ENCODE measurements around the gene SP2. TPM values are rescaled to one million over a fixed set of nuclear protein-coding genes. Genes with fewer than 3 reads are reported as not detected.

SP2 gene
- polyA plus RNA-seq, 1 donor (not counting 4 experiments of a cell fraction or from before 2014, with no cell fraction given): 2.1 TPM

DNA sequence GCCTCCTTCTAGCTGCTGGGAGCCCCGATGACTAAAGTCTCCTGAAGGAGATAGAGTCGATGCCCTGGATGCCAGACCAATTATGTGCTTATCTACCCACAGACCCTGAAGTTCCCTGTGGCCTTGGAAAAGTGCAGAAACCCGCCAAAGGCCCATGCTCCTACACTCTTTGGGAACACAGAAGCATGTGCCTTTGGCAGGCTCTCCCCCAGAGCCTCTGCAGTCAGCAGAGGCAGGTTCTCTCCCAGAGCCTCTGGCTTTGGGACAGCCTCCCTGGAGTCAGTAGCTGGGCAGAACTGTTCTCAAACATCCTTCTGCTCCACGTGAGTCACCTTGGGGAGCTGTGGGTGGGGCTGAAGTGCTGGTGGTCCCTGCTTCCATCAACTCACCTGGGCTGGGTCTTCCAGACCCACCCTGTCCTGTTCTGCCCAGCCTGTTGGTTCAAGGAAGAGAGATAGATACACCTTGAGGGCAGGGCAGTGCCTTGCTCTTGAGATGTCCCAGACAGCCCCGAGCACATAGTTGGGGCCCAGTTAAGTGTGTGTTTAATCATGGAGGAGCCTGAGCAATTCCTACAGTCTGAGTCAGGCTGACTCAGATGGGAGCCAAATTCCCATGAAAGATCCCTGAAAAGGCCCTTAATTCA is 71.7 kb downstream of the SP2 start:
- Histone ChIP-seq H3K9ac (ENCODE audit: control insufficient read depth, extremely low read depth, insufficient read depth, low read length) (no peak overlapping the region), H3K4me3 (ENCODE audit: control insufficient read depth in 2 of 3, extremely low read depth in 1 of 3, insufficient read depth in 2 of 3, low read depth in 1 of 3, low read length in 3 of 3) (no peak overlapping the region), H3K27me3 (ENCODE audit: control insufficient read depth, extremely low read depth, insufficient read depth, low read length) (no peaks in the 10 kb centered on the region), H3K79me2 (ENCODE audit: control insufficient read depth, insufficient read depth, low read length) (peaks cover 10% of the 10 kb centered on the region), H3K36me3 (ENCODE audit: control insufficient read depth in 2 of 2, extremely low read depth in 1 of 2, insufficient read depth in 2 of 2, low read length in 2 of 2) (no peaks in the 10 kb centered on the region), H3K9me1 (ENCODE audit: control insufficient read depth, extremely low read depth, insufficient read depth, low read length) (no peaks in the 10 kb centered on the region), H3K4me2 (ENCODE audit: control insufficient read depth, extremely low read depth, insufficient read depth, low read depth, low read length) (peak overlapping the region; percentile 33), H3K4me1 (ENCODE audit: control insufficient read depth, extremely low read depth, insufficient read depth, low read length) (peaks cover 27% of the 10 kb centered on the region), H3K9me3 (ENCODE audit: control insufficient read depth, low read depth, low read length) (no peaks in the 10 kb centered on the region), H3K27ac (ENCODE audit: control insufficient read depth, insufficient read depth, low read length) (peak overlapping the region; percentile 50), H4K20me1 (ENCODE audit: control insufficient read depth, extremely low read depth, insufficient read depth, low read length) (no peaks in the 10 kb centered on the region), H2AFZ (ENCODE audit: control insufficient read depth, low read length) (peak overlapping the region; percentile 6)
- FAIRE-seq: peak; percentile 90
- dilution Hi-C loops (cut with MboI; ENCODE audit: extremely low pct_ligation_motif_present, low sequenced_read_pairs): no loop called here
- DNase-seq (ENCODE audit: low read depth, low spot score): peak; percentile 98
- TF ChIP-seq, protein P1, sequence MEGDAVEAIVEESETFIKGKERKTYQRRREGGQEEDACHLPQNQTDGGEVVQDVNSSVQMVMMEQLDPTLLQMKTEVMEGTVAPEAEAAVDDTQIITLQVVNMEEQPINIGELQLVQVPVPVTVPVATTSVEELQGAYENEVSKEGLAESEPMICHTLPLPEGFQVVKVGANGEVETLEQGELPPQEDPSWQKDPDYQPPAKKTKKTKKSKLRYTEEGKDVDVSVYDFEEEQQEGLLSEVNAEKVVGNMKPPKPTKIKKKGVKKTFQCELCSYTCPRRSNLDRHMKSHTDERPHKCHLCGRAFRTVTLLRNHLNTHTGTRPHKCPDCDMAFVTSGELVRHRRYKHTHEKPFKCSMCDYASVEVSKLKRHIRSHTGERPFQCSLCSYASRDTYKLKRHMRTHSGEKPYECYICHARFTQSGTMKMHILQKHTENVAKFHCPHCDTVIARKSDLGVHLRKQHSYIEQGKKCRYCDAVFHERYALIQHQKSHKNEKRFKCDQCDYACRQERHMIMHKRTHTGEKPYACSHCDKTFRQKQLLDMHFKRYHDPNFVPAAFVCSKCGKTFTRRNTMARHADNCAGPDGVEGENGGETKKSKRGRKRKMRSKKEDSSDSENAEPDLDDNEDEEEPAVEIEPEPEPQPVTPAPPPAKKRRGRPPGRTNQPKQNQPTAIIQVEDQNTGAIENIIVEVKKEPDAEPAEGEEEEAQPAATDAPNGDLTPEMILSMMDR (optimal IDR thresholded peaks at IDR 0.05 in 1 of 3, IDR thresholded peaks at IDR 0.05 in 1 of 3, conservative IDR thresholded peaks at IDR 0.05 in 1 of 3; ENCODE audit: extremely low read depth in 1 of 3, insufficient read depth in 2 of 3, low read length in 3 of 3): no peak
- no peak for TF ChIP-seq EZH2 (IDR thresholded peaks at IDR 0.05; ENCODE audit: low read length)

DNA sequence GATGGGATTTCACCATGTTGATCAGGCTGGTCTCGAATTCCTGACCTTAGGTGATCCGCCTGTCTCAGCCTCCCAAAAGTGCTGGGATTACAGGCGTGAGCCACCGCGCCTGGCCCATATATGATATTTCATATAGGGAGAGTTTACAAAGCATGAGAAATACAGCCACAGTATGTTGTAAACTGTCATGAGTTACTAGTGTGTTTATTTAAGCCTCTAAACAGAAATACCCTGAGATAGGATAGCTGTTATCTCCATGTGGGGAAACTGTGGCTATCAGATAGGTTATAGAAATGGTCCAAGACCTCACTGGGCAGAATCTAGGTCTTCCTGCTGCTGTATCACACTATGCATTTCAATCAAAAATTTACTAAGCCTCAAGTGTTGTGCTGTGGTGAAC is 72.8 kb downstream of the SP2 start:
- H3K4me3 ChIP-seq (ENCODE audit: control insufficient read depth in 2 of 3, extremely low read depth in 1 of 3, insufficient read depth in 2 of 3, low read depth in 1 of 3, low read length in 3 of 3): no peak overlapping the region
- no peak overlapping the region for H3K9ac ChIP-seq (ENCODE audit: control insufficient read depth, extremely low read depth, insufficient read depth, low read length)
- no peak overlapping the region for H3K27ac ChIP-seq (ENCODE audit: control insufficient read depth, insufficient read depth, low read length)
- H3K9me1 ChIP-seq (ENCODE audit: control insufficient read depth, extremely low read depth, insufficient read depth, low read length): no peaks in the 10 kb centered on the region
- DNase-seq (ENCODE audit: low read depth, low spot score) (no peak), FAIRE-seq (no peak)
- H3K36me3 ChIP-seq (ENCODE audit: control insufficient read depth in 2 of 2, extremely low read depth in 1 of 2, insufficient read depth in 2 of 2, low read length in 2 of 2): peaks cover 0 to 2% of the 10 kb centered on the region in 2 experiments
- no peaks in the 10 kb centered on the region for H4K20me1 ChIP-seq (ENCODE audit: control insufficient read depth, extremely low read depth, insufficient read depth, low read length)
- no peak overlapping the region for H3K4me2 ChIP-seq (ENCODE audit: control insufficient read depth, extremely low read depth, insufficient read depth, low read depth, low read length)
- dilution Hi-C loops (cut with MboI; ENCODE audit: extremely low pct_ligation_motif_present, low sequenced_read_pairs): no loop called here
- TF ChIP-seq, protein P1 (optimal IDR thresholded peaks at IDR 0.05 in 1 of 3, IDR thresholded peaks at IDR 0.05 in 1 of 3, conservative IDR thresholded peaks at IDR 0.05 in 1 of 3; ENCODE audit: extremely low read depth in 1 of 3, insufficient read depth in 2 of 3, low read length in 3 of 3): no peak
- no peak for TF ChIP-seq EZH2 (IDR thresholded peaks at IDR 0.05; ENCODE audit: low read length)
- H2AFZ ChIP-seq (ENCODE audit: control insufficient read depth, low read length): no peak overlapping the region
- no peaks in the 10 kb centered on the region for H3K27me3 ChIP-seq (ENCODE audit: control insufficient read depth, extremely low read depth, insufficient read depth, low read length)
- H3K9me3 ChIP-seq (ENCODE audit: control insufficient read depth, low read depth, low read length): no peaks in the 10 kb centered on the region
- H3K4me1 ChIP-seq (ENCODE audit: control insufficient read depth, extremely low read depth, insufficient read depth, low read length): peaks cover 27% of the 10 kb centered on the region
- H3K79me2 ChIP-seq (ENCODE audit: control insufficient read depth, insufficient read depth, low read length): peaks cover 10% of the 10 kb centered on the region

All from keratinocyte (primary cell).